GM19023 (cell line): ENCODE measurements around the gene PODXL2.
"Not testable (repeated sequence)": the region's sequence is repeated elsewhere in the genome, so short reads cannot be mapped to it uniquely, and the experiment has no call there.

ENCODE experiments used
- ATAC-seq: cut with Tn5 transposase; IDR thresholded peaks from one replicate; pipeline ENCODE4 v1.9.1; 2021; ENCODE audit warnings: mild to moderate bottlenecking, moderate library complexity; ENCODE audit not compliant: unreplicated experiment

PODXL2 gene

GRCh38 chr3:127654993-127655392 lies 26.0 kb downstream of the PODXL2 start:
- not testable (repeated sequence) for ATAC-seq

- no peak for ATAC-seq
These were observed 26.7 kb downstream of the PODXL2 start for GRCh38 chr3:127655641-127656040.

GRCh38 chr3:127656906-127657305 lies 27.9 kb downstream of the PODXL2 start:
- no peak for ATAC-seq

- ATAC-seq: no peak
These were observed 29.2 kb downstream of the PODXL2 start for GRCh38 chr3:127658234-127658633.

GRCh38 chr3:127660621-127661251 lies 31.8 kb downstream of the PODXL2 start:
- no peak for ATAC-seq

GRCh38 chr3:127661600-127661999 lies 32.6 kb downstream of the PODXL2 start:
- no peak for ATAC-seq

- ATAC-seq: no peak
These were observed 33.0 kb downstream of the PODXL2 start for GRCh38 chr3:127662001-127662469.

GRCh38 chr3:127663151-127663550 lies 34.2 kb downstream of the PODXL2 start:
- ATAC-seq: no peak

GRCh38 chr3:127665165-127665564 lies 36.2 kb downstream of the PODXL2 start:
- ATAC-seq: no peak

- no peak for ATAC-seq
These were observed 36.6 kb downstream of the PODXL2 start for GRCh38 chr3:127665586-127665985.

- ATAC-seq: no peak
These were observed 37.7 kb downstream of the PODXL2 start for GRCh38 chr3:127666676-127667075.

GRCh38 chr3:127667119-127667681 lies 38.2 kb downstream of the PODXL2 start:
- ATAC-seq: no peak

- ATAC-seq: no peak
These were observed 39.9 kb downstream of the PODXL2 start for GRCh38 chr3:127668906-127669305.

GRCh38 chr3:127669541-127670228 lies 40.7 kb downstream of the PODXL2 start:
- no peak for ATAC-seq

- no peak for ATAC-seq
These were observed 41.2 kb downstream of the PODXL2 start for GRCh38 chr3:127670229-127670559.

GRCh38 chr3:127670761-127671522 lies 42.0 kb downstream of the PODXL2 start:
- no peak for ATAC-seq

GRCh38 chr3:127671523-127672428 lies 42.8 kb downstream of the PODXL2 start:
- ATAC-seq: peak; percentile 13

GRCh38 chr3:127672429-127673190 lies 43.6 kb downstream of the PODXL2 start, which contains the start of gene ABTB1:
TSS of gene ABTB1 (plus strand) at chr3:127672952. CDS start at chr3:127673026, 74 bp downstream.
- ATAC-seq: peak; percentile 82

- peak; percentile 43 for ATAC-seq
These were observed 44.5 kb downstream of the PODXL2 start for GRCh38 chr3:127673191-127674100.
